ENCODE results near the gene TRAM2.

DNA sequence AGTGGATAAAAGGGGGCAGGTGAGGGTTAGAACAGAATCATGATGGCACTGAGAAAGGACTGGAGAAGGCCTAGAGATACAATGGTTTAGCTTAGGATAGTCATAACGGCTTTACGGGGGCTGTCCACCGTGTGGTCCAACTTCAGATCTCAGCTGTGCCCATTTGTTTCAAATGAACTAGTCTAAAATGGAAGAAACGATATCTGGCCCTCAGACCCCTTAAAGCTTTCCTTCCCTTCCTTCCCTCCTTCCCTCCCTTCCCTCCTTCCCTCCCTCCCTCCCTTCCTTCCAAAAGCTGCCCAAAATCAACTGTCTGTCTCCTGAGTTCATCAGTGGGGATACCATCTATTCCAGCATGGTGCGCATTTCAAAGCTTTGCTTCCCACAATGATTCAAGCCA is 27.9 kb downstream of the TRAM2 start:
- TF ChIP-seq, protein P1, sequence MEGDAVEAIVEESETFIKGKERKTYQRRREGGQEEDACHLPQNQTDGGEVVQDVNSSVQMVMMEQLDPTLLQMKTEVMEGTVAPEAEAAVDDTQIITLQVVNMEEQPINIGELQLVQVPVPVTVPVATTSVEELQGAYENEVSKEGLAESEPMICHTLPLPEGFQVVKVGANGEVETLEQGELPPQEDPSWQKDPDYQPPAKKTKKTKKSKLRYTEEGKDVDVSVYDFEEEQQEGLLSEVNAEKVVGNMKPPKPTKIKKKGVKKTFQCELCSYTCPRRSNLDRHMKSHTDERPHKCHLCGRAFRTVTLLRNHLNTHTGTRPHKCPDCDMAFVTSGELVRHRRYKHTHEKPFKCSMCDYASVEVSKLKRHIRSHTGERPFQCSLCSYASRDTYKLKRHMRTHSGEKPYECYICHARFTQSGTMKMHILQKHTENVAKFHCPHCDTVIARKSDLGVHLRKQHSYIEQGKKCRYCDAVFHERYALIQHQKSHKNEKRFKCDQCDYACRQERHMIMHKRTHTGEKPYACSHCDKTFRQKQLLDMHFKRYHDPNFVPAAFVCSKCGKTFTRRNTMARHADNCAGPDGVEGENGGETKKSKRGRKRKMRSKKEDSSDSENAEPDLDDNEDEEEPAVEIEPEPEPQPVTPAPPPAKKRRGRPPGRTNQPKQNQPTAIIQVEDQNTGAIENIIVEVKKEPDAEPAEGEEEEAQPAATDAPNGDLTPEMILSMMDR (IDR thresholded peaks at IDR 0.05), result no peak
- TF ChIP-seq POLR2A (IDR thresholded peaks at IDR 0.05), result no peak

Data from adrenal gland (tissue), 5 donors.